Cardiac muscle cell (in vitro differentiated cells and primary cell): ENCODE data around the gene UCK2. TPM values are rescaled to one million over a fixed set of nuclear protein-coding genes. Genes with fewer than 3 reads are reported as not detected.

Source experiments
- DNase-seq, 2 donors: peaks; one replicate each; pipeline versions ENCODE4 v3.0.0 to v3.0.0-alpha.2; 2010 to 2017; ENCODE audit warnings: low read depth in 1 of 2, low spot score in 1 of 2
- H3K27ac ChIP-seq: fragments of 200-600 bp; sonication (generic); 2 replicates; pipeline ENCODE4 v1.5.1; 2016
- H3K27me3 ChIP-seq: fragments of 200-600 bp; sonication (generic); 2 replicates; pipeline ENCODE4 v1.6.0; 2016; ENCODE audit warnings: control low read depth
- H3K36me3 ChIP-seq: fragments of 200-600 bp; sonication (generic); 2 replicates; pipeline ENCODE4 v1.5.1; 2016; ENCODE audit warnings: control low read depth
- H3K4me1 ChIP-seq: fragments of 200-600 bp; sonication (generic); 2 replicates; pipeline ENCODE4 v1.8.1; 2017; ENCODE audit warnings: low read depth, mild to moderate bottlenecking, mixed run types
- H3K4me3 ChIP-seq: fragments of 200-600 bp; sonication (generic); 2 replicates; pipeline ENCODE4 v1.5.1; 2016; ENCODE audit warnings: mild to moderate bottlenecking
- H3K9me3 ChIP-seq: fragments of 200-600 bp; sonication (generic); 2 replicates; pipeline ENCODE4 v1.5.1; 2017; ENCODE audit warnings: low read depth, mild to moderate bottlenecking, control low read depth
- CTCF ChIP-seq: IDR thresholded peaks from 2 replicates; pipeline ENCODE4 v1.5.1; 2012; ENCODE audit warnings: low read depth, mild to moderate bottlenecking, low read length
- polyA plus RNA-seq: library from polyadenylated mRNA; unstranded; fragments of >200 nt; fragmentation: Nextera tagmentation; extraction: Ambion mirVana; gene quantifications from 2 replicates; pipeline ENCODE4 v1.2.1, GENCODE V29; 2016
- total RNA-seq: library from RNA; depleted of rRNA; stranded (reverse); fragments of >200 nt; gene quantifications from 2 replicates; pipeline ENCODE4 v1.2.3, GENCODE V29; 2016

UCK2 gene
- total and polyA plus RNA-seq, 2 experiments from 2014 or later, result 19.0 to 29.6 TPM

- DNase-seq, result peak in 1 of 2 donors; percentile 71
- Histone ChIP-seq H3K4me1 (no peaks in the 10 kb centered on the region), H3K27ac (no peak overlapping the region), H3K27me3 (no peaks in the 10 kb centered on the region), H3K9me3 (no peaks in the 10 kb centered on the region), H3K36me3 (no peaks in the 10 kb centered on the region), H3K4me3 (no peak overlapping the region)
- TF ChIP-seq CTCF, result no peak
Measured at GRCh38 chr1:165924117-165924516, 96.7 kb downstream of the UCK2 start.

- Histone ChIP-seq H3K36me3 (no peaks in the 10 kb centered on the region), H3K4me1 (no peaks in the 10 kb centered on the region), H3K4me3 (no peak overlapping the region), H3K27me3 (no peaks in the 10 kb centered on the region), H3K9me3 (no peaks in the 10 kb centered on the region), H3K27ac (no peak overlapping the region)
- no peak for TF ChIP-seq CTCF
- DNase-seq, result no peak
Measured at GRCh38 chr1:165925498-165926079, 98.2 kb downstream of the UCK2 start.

- TF ChIP-seq CTCF, result no peak
- H3K4me1 ChIP-seq, result no peaks in the 10 kb centered on the region
- no peaks in the 10 kb centered on the region for H3K9me3 ChIP-seq
- no peak overlapping the region for H3K4me3 ChIP-seq
- no peak overlapping the region for H3K27ac ChIP-seq
- no peaks in the 10 kb centered on the region for H3K36me3 ChIP-seq
- no peaks in the 10 kb centered on the region for H3K27me3 ChIP-seq
- no peak for DNase-seq
Measured at GRCh38 chr1:165927169-165927568, 99.8 kb downstream of the UCK2 start.

- H3K36me3 ChIP-seq, result no peaks in the 10 kb centered on the region
- H3K27me3 ChIP-seq, result no peaks in the 10 kb centered on the region
- peak; percentile 46 to 58 for DNase-seq
- no peaks in the 10 kb centered on the region for H3K9me3 ChIP-seq
- no peak overlapping the region for H3K4me3 ChIP-seq
- peak; percentile 76 for TF ChIP-seq CTCF
- H3K4me1 ChIP-seq, result no peaks in the 10 kb centered on the region
- H3K27ac ChIP-seq, result no peak overlapping the region
Measured at GRCh38 chr1:165928075-165928731, 100.8 kb downstream of the UCK2 start.

GRCh38 chr1:165930961-165931360 is 103.5 kb downstream of the UCK2 start:
- DNase-seq, result no peak
- Histone ChIP-seq H3K4me3 (no peak overlapping the region), H3K4me1 (no peaks in the 10 kb centered on the region), H3K9me3 (no peaks in the 10 kb centered on the region), H3K27me3 (no peaks in the 10 kb centered on the region), H3K36me3 (no peaks in the 10 kb centered on the region), H3K27ac (no peak overlapping the region)
- no peak for TF ChIP-seq CTCF
